ENCODE results near the gene IL11.

IL11 gene

DNA sequence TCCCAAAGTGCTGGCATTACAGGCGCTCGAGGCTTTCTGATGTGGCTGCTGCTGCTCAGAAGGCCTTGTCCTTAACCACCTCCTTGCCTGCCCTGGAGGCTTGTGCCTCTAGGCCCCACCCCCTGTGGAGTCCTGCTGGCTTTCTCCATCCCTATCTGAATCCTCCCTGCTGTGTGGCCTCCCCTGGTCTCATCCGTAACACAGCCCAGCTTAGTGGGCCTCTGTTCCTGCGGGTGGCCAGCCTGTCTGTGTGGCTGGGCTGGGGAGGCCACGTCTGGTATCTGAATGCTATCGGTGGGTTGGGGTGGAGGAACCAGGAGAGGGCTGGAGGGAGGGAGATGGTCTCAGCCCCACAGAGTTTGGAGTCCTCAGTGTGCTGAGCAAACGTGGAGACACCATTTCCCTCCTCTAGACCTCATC, 20.2 kb upstream of the IL11 start:
- DNase-seq = no peak

DNA sequence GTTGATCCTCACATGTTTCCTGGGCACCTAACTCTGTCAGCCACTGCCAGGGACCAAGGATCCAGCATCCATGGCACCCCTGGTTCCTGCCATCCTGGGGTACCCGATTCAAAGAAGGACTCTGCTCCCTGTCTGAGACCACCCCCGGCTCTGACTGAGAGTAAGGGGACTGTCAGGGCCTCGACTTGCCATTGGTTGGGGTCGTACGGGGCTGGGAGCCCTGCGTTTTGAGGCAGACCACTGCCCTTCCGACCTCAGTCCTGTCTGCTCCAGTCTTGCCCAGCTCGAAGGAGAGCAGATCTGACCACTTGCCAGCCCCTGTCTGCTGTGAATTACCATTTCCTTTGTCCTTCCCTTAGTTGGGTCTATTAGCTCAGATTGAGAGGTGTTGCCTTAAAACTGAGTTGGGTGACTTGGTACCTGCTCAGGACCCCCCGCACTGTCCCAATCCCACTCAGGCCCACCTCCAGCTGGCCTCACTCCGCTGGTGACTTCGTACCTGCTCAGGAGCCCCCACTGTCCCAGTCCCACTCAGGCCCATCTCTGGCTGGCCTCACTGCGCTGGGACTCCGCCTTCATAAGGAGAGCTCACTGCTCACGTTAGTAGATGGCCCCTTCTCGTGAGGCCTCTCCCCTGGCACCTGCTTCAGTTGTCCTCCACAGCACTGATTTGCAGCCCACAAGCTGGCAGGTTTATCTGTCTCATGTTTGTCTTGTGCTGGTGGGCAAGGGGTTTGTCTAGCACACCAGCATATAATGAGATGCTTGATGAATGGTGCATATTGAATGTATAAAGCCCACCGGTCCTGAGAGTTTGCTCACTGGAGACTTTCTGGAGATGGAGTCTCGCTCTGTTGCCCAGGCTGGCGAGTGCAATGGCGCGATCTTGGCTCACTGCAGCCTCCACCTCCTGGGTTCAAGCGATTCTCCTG, 19.4 kb upstream of the IL11 start:
- no peak for DNase-seq

GRCh38 chr19:55387736-55388497, 17.7 kb upstream of the IL11 start:
- DNase-seq = no peak

DNA sequence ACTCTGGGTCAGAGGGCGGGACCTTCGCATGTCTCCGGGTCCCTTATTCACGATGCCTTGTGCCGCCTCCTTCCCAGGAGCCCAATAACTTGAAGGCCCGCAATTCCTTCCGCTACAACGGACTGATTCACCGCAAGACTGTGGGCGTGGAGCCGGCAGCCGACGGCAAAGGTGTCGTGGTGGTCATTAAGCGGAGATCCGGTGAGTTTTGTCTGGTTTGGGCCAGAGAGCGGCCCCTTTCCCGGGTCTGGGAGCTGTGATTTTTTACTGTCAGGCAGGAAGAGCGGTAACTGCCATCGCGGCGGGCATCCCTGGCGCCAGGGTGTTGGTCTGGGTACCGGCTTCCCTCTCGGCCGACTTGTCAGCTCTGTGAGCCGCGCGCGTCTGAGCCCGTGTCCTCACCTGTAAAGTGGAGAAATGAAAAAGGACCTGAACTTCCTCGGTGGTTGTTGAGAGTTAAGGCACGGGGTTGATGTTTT, 16.3 kb upstream of the IL11 start:
- DNase-seq = no peak

GRCh38 chr19:55385724-55386492, 15.6 kb upstream of the IL11 start, which contains the start of gene RPL28:
Gene RPL28, plus strand, starts transcription at chr19:55385932. Its CDS starts 426 bp downstream, at chr19:55386358.
- DNase-seq = peak; percentile 64

DNA sequence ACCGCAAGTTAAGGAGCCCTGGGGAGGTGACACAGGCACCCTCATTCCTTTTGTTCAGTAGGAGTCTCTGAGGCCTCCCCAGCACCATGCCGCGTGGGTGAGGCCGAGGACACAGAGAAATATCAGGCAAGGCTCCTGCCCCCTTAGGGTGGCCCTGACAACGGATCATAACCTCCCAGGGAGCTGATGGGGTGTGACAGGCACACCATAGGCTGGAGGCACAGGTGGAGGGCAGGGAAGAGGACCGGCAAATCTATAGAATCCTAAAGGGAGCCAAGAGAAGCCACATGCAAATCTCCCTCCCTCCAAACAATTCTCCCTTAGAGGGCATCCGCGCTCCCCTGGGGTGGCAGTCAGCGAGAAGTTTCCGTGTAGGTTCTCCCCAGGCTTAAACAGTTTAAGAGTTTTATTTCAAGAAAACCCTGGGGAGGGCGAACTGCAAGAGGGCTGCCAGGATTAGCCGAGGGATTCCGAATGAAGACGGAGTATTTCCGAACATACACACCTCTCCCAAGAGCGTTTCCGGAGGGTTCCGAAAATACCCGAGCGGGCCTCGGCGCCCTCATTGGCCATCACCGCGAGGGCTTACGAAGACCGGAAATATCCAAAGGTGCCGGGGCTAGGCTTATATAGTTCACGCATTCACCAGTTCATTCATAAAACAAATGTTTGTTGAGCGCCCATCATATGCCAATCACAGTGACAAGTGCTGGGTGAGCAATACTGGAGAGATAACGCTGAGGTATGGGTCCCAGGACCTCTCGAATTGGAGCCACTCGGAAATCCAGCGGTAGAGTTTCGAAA, 14.9 kb upstream of the IL11 start:
- DNase-seq = peak; percentile 70

GRCh38 chr19:55384131-55384919, 14.1 kb upstream of the IL11 start, which contains the start of gene TMEM238:
Gene TMEM238, minus strand, starts transcription at chr19:55384292. Its CDS starts 33 bp downstream, at chr19:55384259.
- no peak for DNase-seq

GRCh38 chr19:55383279-55384130, 13.2 kb upstream of the IL11 start:
- no peak for DNase-seq

DNA sequence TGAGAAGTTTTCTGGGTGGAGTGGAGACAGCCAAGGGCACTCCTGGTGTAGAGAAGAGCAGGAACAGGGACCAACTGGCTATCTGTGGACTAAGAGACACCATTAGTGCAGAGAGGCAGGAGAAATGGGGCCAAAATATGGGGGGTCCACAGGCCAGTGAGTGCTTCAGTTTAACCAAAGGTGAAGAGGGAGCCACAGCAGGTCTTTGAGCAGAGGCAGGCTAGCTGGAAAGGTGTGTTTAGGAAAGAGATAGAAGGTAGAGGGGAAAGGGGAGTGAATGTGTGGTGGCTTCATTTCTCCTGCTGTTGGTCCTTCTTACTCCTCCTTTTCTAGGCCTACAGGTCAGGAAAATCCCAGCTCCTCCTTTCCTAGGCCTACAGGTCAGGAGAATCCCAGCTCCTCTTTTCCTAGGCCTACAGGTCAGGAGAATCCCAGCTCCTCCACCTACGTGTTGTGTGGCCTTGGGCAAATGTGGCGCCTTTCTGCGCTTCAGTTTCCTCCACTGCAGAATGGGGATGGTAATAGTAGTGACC, 12.3 kb upstream of the IL11 start:
- DNase-seq = no peak

DNA sequence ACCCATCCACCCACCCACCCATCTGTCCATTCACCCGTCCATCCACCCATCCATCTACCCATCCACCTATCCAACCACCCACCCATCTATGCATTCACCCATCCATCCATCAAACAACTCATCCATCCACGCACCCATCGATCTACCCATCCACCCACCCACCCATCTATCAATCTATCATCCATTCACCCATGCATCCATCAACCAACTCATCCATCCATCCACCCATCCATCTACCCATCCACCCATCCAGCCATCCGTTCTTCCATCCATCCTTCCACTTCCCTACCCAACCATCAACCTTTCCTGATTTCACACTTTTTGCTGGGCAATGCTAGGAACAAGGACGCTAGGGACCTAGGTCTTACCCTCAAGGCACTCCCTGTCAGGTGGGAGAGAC, 11.8 kb upstream of the IL11 start:
- no peak for DNase-seq

DNA sequence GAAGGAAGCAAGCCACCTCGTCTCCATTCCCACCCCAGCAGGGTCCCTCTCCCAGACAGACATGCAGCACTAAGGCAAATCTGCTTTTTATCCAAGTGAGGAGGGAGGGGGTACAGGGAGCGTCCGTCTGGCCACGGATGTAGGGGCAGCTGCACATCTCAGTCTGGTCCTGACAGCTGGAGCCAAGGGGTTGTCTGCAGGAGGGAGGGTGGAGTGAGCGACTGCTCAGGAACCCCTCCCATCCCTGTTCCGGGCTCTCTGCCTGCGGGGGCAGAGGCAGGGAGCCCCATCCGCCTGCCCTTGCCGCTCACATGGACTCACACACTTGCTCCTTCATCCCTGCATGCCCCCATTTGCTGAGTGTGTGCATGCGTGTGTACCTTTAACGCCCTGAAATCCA, 8.9 kb upstream of the IL11 start:
- DNase-seq = no peak

- DNase-seq = no peak
Measured at GRCh38 chr19:55377356-55378131, 7.3 kb upstream of the IL11 start.

GRCh38 chr19:55376241-55376933, 6.1 kb upstream of the IL11 start, which contains the start of gene TMEM190:
Gene TMEM190, plus strand, starts transcription at chr19:55376826. Its CDS starts 28 bp downstream, at chr19:55376854.
- no peak for DNase-seq

DNA sequence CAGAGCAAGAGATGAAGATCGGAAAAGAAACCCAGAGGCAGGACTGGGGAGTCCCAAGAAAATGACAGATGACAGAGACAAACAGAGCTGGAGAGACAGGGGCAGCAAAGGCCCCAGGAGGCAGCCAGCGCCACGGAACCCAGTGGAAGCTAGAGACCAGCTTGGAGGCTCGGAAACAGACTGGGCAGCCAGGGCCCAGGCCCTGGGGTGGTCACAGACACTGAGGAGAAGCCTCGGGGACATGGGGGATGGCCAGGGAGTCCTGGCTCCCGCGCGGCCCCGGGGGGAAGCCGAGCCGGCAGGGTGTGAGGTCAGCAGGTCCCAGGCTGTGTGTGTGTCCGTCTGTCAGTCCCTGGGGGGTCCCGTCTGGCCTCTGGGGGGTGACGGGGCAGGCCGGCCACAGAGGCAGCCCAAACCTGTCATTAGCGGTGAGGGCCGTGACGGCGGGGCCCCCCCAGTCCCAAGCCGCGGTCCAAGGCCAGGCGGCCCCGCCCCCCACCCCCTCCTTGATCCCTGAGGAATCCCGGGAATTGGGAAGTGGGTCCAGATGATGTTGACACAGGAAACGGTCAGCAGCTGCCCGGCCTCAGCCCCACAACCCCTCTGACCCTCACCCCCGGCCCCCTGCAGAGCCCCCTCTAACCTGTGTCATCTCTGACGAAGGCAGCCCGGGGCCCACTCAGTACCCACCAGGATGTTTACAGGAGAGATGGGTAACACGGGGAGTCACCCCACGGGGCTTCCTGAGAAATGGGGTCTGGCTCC, 3.9 kb upstream of the IL11 start:
- no peak for DNase-seq

DNA sequence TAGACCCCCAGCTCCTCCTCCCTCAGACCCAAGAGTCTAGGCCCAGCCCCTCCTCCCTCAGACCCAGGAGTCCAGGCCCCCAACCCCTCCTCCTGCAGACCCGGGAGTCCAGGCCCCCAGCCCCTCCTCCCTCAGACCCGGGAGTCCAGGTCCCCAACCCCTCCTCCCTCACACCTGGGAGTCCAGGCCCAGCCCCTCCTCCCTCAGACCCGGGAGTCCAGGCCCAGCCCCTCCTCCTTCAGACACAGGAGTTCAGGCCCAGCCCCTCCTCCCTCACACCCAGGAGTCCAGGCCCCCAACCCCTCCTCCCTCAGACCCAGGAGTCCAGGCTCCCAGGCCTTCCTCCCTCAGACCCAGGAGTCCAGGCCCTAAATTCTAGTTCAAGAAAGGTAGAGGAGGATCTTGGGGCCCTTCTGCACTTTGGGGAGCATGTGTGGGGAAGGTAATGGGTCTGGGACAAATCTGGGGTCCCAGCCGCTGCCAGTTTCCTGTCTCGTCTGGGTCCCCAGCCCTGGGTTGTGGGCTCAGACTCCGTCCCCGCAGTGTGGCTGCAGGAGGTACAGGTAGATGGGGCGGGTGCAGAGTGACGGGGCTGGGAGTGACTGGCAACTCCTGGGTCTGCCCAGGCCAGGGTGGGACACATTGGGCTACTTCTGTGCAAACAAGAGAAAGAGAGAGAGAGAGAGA, 3.2 kb upstream of the IL11 start:
- DNase-seq = no peak

- DNase-seq = no peak
Measured at GRCh38 chr19:55372316-55373081, 2.2 kb upstream of the IL11 start.

Data from SIG-M5 (cell line).